Measurements from ENCODE around the gene TARBP1.

Gene TARBP1

GRCh38 chr1:234479310-234479559 is 256 bp upstream of the TARBP1 start:
- no peak for DNase-seq

DNA sequence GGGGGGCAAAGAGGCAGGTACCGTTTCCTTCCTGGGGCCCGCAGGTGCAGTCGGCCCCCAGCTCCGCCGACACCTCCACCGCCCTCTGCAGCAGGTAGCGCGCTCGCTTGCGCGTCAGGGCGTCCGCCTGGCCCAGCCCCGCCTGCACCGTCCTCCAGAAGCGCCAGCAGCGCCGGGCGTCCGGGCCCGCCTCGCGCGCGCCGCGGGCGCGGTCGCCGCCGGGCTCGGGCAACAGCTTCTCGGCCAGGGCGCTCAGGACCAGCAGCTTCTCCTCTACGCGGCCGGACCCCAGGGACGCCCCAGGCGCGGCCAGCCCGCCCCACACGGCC is 863 bp downstream of the TARBP1 start:
- no peak for DNase-seq

DNA sequence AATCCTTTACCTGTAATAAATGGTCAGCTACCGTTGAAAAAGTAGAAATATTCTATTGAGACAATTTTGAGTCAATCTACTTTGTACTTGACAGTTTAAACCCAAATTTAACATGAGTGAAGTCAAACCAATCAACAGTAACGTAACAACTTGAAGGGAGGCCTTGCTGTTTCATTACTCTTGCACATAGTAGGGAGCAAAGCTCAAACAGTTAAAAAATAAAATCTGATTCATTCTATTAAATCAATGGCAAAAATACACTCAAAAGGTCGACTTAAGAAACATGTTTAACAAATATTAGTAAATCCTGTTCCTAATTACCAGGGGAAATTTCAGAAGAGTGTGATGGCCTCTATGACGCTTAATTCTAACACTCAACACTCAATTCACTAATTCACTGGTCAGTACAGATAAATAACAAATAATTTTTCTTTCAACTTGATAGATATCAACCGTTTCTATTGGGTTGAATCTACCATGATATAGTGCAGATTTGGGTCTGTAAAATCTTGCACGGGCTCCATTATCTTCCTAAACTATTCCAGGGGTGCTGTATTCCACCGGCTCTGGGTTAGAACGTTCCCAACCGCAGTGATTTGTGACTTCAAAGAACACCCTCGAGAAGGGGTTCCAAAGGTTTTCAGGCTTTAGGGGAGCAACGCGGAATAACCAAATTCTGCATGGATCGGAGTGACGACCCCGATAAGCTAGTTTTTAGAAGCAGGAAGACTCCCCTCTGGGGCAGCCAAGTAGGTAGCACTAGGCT is 1.4 kb downstream of the TARBP1 start:
- DNase-seq = no peak

DNA sequence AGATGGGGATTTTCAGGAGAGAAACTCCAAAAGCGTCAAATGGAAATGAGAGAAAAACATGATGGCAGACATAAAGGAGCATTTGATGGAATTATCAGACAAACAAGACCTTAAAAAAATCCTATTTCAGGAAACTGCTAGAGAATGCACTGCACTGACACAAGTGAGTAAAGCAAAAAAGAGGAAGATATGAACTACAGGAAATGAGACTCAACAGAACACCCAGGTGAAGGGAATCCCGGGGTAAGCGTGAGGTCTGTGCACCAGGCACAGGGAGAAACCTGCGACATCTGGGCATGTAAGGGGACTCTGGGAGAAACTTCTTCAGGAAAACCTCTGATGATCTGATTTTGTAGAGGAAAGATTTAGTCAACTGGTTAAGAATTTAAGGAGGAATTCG is 2.8 kb downstream of the TARBP1 start:
- DNase-seq = no peak

GRCh38 chr1:234475167-234475793 is 3.7 kb downstream of the TARBP1 start:
- DNase-seq = no peak

- DNase-seq = no peak
Observed at GRCh38 chr1:234474375-234474774, 4.6 kb downstream of the TARBP1 start.

DNA sequence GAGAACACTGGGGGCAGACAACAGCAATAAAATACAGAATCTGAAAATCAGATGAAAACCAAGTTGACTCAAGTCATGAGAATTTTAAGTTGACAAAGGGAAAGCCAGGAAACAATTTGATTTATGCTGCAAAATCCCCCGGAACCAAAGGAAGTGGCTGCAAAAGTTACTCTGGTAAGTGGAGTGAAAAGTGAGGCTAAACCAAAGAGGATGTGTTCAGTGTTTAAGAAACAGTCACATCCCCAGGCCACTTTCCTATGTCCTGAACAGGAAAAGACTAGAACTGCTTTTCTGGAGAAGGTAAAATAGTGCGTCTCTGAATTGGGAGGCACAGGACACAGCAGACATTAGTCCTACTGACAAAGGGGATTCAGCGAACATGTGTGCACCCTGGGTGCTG is 5.9 kb downstream of the TARBP1 start:
- no peak for DNase-seq

- no peak for DNase-seq
Observed at GRCh38 chr1:234469376-234469775, 9.6 kb downstream of the TARBP1 start.

DNA sequence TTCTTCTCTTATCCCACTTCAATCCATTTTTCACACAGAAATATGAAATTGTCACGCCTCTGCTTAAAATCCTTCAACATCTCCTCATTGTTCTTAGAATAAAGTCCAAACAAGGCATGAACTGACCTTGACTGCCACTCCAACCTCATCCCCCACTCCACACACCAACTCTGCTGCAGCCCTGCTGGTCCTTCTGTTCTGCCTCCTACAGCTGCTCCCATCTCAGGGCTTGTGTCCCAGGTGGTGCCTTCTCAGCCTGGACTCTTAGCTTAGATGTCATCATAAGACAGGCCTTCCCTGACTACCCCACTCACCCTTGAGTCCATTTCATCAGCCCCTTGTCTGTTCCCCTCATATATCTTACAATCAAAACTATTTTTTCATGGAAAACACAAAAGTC is 10.4 kb downstream of the TARBP1 start:
- no peak for DNase-seq

- DNase-seq = no peak
Observed at GRCh38 chr1:234467821-234468220, 11.2 kb downstream of the TARBP1 start.

DNA sequence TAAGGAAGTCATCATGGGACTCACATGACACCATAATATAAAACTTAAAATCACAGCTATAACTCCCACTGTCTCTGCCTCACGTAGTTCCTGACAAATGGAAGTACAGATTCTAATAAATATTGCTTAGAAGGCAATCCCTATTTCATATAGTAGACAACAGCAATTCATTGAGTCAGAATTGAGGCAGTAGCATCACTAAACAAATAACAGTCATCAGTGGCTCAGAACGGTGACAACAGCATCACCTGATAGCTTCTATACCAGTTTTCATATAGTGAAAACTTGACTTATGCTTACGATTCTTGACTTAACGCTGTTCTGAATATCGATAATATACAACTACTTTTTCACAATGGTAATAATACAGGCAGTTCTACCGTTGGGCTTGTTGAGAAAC is 12.0 kb downstream of the TARBP1 start:
- no peak for DNase-seq

DNA sequence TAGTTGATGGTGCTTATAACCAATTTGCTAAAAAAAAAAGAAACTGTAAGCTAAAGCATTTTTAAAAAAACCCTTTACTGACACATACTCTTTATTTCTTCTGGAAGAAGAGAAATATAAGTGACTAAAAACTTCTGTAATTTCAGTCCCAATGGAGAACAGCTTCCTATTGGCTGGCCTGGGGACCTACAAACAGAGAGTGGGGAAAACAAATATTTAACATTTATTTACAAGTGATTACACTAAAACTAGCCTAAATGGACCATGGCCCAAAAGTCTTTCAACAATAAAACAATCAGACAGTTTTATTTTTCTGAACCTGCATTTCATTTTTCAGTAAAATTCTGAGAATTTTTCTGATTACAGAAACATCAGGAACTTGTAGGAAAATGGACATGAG is 15.2 kb downstream of the TARBP1 start:
- DNase-seq = no peak

DNA sequence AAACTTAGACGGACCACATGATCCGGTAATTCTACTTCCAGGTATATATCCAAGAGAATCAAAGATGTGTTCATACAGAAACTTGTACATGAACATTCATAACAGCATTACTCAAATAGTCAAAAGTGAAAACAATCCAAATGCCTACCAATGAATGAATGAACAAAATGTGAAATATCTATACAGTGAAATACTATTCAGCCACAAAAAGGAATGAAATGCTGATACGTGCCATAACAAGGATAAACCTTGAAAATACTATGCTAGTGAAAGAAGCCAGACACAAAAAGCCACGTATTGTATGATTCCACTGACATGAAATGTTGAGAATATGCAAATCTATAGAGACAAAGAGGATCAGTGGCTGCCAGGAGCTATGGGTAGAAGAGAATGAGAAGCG is 18.3 kb downstream of the TARBP1 start:
- no peak for DNase-seq

GRCh38 chr1:234458352-234459017 is 20.5 kb downstream of the TARBP1 start:
- DNase-seq = no peak

- DNase-seq = no peak
Observed at GRCh38 chr1:234454926-234455325, 24.1 kb downstream of the TARBP1 start.

DNA sequence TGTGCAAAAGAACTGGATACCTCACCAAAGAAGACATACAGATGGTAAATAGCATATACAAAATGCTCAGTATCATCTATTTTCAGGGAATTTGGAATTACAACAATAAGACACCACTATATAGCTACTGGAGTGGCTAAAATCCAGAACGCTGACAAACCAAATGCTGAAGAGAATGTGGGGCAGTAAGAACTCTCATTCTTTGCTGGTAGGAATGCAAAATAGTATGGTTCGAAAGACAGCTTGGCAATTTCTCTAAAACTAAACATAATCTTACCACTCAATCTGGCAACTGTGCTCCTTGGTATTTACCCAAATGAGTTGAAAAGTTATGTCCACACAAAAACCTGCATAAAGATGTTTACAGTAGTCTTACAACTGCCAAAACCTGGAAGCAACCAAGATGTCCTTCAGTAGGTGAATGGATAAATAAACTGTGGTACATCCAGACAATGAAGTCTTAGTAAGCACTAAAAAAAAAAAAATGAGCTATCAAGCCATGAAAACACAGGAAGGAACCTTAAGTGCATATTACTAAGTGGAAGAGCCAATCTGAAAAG is 26.5 kb downstream of the TARBP1 start:
- no peak for DNase-seq

GRCh38 chr1:234440348-234440747 is 38.6 kb downstream of the TARBP1 start:
- no peak for DNase-seq

GRCh38 chr1:234438579-234438978 is 40.4 kb downstream of the TARBP1 start:
- no peak for DNase-seq

DNA sequence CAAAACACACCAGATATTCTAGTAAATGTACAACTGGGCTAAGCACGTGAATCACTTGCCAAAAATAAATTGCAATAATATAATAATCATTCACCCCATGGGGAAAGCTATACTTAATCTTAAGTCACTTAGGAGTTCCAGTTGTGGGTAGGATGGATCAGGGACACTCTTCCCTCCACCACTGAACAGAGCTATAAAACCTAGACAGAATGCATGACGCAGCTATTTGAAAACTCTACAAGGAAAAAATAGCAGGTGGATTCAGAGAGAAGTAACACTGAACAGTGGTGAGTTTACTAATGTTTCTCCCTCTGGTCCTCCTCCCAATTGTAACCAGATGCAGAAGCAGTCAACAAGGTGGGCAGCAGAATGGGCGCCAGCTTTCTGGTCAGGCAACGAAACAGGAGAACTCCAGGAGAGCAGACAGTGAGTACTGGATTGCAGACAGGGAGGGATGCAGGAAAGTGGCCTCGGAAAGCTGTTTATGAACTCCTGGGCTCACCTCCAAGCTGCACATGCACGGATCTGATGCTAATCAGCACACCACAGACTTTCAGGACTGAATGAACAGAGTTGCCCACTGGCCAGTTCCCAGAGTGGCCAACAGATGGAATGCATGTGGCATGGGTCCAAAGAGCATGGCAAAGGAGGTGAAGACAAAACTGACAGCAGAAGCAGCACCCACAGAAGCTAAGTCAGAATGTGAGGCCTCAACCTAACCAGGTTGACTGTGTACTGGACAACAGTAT is 41.4 kb downstream of the TARBP1 start:
- DNase-seq = no peak

GRCh38 chr1:234435620-234436019 is 43.4 kb downstream of the TARBP1 start:
- no peak for DNase-seq

- no peak for DNase-seq
Observed at GRCh38 chr1:234434706-234435105, 44.3 kb downstream of the TARBP1 start.

- no peak for DNase-seq
Observed at GRCh38 chr1:234433563-234434285, 45.3 kb downstream of the TARBP1 start.

- no peak for DNase-seq
Observed at GRCh38 chr1:234431255-234431654, 47.7 kb downstream of the TARBP1 start.

All from NCI-H1048 (cell line).